T-helper 1 cell treated with Interleukin-12 subunit alpha and Interleukin-12 subunit beta and Interleukin-4 antibody, amounts not matched to agents 30 ng/mL and 1 ng/mL, for 36 hours (primary cell): Measurements from ENCODE around the gene FHIT. TPM values are rescaled to one million over a fixed set of nuclear protein-coding genes. Genes with fewer than 3 reads are reported as not detected.
"Not testable (repeated sequence)": the region's sequence is repeated elsewhere in the genome, so short reads cannot be mapped to it uniquely, and the experiment has no call there.

ENCODE experiments used
- intact Hi-C: fragments of 100-400 bp; cut with micrococcal nuclease; formaldehyde crosslinking; loops from one replicate; pipeline ENCODE4 v1.15.1; 2024
- total RNA-seq: library from RNA; stranded (reverse); gene quantifications from 2 replicates; pipeline ENCODE4 v1.2.3, GENCODE V29; 2022

FHIT gene
- total RNA-seq, 1 donor from 2014 or later = 40.4 TPM

DNA sequence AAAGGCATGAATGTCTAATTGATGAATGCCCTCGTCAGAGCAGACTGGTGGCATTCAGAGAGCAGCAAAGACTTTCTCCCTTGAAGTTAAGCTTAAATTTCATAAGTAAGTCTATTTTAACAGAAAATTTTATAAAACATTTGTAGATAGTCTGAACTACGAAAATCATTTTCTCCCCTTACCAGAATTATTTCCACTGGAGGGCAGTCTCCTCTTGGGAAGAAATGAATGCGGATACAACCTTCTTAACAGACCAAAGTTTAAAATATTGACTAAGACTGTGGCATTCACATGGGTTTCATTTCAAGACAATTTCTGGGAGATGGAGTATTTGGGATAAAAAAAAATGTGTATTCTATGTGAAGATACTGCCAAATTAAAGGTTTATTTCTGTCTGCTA lies 669.0 kb downstream of the FHIT start:
- intact Hi-C loops = no loop called here

DNA sequence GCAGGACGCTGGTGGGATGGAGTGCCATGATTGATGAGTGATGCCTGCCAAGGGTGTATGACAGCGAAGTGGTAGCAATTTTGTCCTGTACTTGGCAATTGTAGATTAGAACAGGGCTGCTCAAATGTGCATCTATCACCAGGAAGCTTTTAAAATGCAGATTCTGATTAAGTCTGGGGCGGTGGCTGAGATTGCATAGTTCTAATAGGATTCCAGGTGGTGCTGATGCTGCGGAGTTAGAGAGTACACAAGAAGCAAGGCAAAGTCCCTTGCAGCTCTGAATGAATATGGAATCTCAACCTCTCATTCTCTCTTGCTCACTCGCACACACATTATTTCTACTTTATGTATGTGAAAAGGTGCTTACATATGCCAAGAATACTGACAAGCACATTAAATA lies 670.4 kb downstream of the FHIT start:
- intact Hi-C loops = no loop called here

DNA sequence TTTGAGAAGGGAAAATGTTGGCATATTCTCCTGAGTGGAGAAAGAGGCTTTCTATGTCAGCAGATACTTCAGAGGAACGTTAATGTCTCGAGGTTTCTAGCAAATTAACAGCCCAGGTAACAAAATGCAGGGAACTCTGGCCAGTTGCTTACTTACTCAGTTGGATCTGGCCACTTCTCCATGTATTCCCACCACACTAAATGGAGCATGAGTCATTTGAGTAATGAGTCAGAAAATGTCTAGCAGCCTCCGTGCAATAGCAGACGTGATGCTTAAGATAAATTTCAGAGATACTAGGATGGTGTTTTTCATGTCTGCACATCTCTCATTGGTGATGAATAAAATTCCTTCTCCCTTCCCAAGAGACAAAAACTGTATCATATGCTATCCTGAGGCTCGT lies 671.5 kb downstream of the FHIT start:
- intact Hi-C loops = no loop called here

DNA sequence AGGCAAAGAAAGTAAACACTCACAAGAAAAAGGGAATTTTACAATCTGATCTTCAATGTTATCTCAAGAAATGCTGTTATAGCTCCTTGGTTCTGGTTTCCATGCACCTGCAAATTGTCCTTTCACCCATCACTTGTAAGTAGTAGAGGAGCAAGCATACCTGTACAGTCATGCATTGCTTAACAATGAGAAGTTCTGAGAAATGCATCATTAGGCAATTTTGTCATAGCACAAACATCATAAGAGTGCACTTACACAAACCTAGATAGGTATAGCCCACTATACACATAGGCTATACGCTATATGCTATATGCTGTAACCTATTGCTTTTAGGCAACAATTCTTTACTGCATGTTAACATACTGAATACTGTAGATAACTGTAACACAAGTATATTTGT lies 672.3 kb downstream of the FHIT start:
- intact Hi-C loops = no loop called here

DNA sequence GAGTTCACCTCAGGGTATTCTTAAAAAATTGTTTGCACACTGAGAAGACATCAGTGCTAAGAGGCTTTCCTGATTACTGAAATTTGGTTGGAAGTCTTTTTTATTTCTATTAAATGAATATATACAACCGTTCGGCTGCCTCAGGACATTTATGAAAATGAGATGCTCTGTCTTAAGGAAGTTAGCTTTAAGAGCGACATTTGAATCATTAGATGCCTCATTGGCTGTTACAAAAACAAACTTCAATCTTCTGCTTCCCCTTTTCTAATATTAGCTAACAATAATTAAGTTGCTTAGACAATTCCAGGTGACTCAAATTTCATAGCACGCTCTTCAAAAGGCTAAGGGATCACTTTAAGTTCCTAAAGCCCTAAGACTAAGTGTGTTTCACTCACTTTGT lies 673.7 kb downstream of the FHIT start:
- intact Hi-C loops = no loop called here

DNA sequence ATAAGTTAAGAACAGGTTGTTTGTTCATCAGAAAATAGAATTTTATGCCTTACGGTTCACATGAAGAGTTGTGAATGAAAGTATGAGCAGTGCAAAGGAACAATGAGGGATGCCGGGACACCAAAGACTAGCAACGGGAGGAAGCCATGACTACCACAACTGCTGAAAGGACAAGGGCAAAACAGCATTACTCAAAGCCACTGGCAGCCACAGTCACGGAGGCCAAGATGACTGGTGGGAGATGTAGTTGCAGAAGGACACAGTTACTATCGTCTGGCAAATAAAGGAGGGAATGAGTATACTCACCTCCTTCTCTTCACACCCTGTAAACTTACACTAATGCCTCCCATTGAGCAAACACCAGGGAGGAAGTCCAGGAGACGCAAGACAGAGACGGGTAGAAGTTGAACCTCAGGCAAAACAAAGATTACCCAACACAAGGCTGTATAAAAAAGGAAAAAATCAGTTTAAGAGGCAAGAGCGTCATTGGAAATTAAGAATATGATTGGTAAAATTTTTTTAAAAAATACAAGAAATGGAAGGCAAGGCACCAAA lies 675.5 kb downstream of the FHIT start:
- intact Hi-C loops = no loop called here

DNA sequence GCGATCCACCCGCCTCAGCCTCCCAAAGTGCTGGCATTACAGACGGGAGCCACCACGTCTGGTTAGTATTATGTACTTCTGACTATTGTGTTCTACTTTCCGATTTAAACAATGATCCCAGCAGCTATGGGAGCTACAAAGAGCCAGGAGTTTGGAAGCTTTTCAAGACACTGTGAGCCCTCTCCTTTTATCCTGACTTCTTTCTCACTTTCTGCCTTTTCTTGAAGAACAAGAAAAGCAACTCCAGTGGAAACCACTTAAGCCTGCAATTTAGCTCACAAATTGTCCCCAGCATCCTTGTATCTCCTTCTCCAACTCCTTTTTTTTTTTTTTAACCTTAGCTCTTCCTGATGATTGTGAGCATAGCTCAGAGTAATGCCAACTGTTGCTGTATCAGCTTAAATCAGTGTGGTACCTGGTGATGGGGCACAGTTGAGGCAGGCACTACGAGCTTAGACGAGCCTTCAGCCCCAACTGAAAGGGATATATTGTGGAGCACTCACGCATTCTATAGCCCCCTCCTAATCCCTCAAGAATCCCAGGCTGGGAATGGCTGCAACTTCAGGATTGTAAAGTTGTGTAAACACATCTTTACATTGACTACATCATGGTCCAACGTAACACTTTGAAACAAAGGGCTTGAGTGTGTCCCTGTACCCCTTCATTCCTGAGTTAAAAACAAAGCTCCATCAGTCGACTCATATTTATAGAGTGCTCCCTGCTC lies 677.0 kb downstream of the FHIT start:
- intact Hi-C loops = no loop called here

DNA sequence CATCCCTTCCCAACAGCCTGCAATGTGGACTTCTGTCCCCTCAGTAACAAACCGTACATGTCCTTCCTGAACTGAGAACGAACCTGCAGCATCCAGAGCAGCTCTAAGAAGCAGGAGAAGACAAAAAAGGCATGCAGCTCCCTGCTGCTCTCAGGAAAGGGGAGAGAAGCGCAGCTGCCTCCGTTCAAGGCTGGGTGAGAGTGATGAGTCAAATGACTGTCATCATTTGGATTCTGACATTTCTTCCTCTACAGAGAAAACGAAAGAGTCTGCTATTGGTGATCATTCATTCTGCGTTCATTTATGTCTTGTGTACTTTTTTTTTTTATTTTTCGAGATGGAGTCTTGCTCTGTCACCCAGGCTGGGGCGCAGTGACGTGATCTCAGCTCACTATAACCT lies 677.8 kb downstream of the FHIT start:
- intact Hi-C loops = no loop called here

DNA sequence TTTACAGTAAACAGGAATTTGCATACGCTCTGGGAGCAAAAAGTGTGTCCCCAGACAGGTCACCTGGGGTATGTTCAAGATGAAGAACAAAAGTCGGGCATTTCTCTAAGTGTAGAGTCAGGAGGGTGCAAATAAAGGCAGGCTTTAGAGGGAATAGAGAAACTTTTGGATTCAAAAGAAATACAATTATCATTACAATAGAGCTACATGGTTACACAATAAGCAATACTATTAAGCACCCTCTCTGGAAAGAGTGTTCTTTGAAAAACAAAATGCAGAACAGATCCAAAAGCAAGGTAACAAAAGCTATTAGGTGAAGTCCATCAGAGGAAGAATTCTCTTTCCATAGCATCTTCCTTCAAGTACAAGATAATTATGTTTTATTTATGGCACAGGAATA lies 679.7 kb downstream of the FHIT start:
- intact Hi-C loops = no loop called here

DNA sequence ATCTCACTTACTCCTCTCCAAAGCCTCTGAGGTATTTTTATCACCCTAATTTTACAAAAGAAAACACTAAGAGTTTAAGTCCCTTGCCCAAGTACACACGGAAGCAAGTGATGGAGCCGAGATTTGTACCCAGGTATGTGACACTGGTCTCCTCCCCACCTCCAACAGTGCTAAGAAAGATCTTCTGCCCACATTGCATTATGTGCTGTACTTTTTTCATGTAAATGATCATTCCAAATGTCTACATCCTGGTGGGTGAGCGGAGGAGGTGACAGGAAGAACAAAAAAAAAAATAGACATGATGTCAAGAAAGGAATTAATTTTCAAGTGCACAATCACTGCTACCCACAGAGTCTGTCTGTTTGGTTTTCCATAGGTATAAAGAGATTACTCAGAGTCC lies 694.1 kb downstream of the FHIT start:
- intact Hi-C loops = loop anchor here (10.0 kb wide), 2 partner anchors 192 to 1102 kb away; no protein-coding TSS in a partner anchor

DNA sequence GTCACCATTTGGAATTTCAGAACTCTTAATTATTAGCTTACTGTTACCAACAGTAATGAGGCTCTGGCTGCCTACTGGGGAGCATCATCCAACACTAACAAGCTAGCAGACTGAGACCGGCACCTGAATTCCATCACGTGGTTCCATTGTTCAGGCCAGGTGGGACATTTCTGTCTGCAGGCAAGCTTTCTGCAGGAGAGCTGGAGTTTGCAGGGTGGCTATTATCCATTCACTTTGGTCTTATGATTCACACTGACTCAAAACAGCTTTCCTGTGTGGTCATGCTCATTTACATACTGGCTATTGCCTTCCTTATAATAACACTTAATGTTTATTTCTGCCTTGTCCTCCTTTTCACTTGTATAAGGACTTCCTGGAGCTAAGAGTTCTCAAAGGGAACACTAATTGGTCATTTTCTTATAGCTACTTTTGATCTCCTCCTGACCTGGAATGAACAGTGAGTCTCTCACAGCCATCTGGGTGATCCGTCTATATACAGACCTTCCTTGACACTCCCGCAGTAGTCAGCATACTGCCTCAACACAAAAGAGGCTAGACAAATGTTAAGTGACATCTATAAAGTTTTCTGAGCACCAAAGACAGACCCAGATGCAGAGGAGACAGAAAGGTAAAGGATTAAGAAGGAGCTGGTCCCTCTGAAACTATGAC lies 695.4 kb downstream of the FHIT start:
- intact Hi-C loops = loop anchor here (10.0 kb wide), 2 partner anchors 191 to 1101 kb away; no protein-coding TSS in a partner anchor

DNA sequence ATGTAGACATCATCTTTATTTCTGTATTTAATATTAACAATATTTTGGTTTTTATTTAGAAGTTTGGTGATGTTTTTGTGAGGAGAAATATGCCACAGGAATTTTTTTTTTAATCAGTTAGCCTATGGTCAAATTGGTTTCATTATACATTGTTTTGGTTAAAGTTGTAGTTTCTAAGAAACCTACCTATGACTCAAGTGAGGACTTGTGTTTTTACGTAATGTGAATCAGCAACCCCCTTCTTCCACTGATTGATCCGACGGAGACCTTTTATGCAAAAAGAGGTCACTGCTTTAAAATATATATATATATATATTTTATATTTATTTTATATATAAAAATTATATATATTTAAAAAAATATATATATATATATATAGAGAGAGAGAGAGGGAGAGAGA lies 698.1 kb downstream of the FHIT start:
- intact Hi-C loops = loop anchor here (5.0 to 10.0 kb wide), 5 partner anchors 188 to 1166 kb away; partner anchors contain the start of gene FHIT

DNA sequence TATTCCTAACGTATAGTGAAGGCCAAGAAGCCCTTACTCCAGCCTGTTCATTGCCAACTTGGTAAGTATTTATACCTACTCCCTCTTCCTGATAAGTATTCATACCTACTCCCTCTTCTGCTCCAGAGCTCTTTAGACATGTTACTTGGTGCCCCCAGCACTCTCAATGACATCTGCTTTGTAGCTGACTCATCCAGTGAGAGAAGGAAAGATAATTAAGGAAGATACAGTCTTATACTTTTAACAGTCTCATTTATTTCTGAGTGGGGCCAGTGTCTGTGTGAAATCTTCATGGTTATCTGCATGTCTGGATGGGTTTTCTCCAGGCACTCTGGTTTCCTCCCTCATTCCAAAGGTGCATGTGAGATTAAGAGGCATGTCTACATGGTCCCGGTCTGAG lies 698.7 kb downstream of the FHIT start:
- intact Hi-C loops = loop anchor here (5.0 to 10.0 kb wide), 5 partner anchors 188 to 1165 kb away; partner anchors contain the start of gene FHIT

DNA sequence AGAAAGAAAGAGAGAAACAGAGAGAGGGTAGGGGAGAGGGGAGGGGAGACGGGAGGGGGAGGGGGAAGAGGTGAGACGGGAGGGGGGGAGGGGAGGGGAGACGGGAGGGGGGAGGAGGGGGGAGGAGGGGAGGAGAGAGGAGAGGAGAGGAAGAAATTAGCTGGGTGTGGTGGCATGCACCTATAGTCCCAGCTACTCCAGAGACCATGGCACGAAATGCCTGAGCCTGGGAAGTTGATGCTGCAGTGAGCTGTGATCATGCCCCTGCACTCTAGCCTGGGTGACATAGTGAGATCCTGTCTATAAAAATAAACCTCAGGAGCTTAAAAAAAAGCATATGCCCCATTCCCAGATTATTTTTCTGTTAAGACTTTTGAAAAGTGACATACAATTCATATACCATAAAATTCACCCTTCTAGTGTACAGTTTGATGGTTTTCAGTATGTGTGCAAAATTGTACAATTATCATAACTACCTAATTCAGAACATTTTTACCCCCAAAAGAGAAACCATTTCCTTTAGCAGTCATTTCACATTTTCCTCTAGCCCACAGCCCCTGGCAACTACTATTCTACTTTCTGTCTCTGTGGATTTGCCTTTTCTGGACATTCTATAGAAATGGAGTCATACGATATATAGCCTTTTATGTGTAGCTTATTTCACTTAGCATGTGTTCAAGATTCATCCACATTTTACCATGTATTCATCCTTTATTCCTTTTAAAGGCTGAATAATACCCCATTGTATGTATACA lies 699.6 kb downstream of the FHIT start:
- intact Hi-C loops = loop anchor here (5.0 to 10.0 kb wide), 5 partner anchors 187 to 1164 kb away; partner anchors contain the start of gene FHIT

DNA sequence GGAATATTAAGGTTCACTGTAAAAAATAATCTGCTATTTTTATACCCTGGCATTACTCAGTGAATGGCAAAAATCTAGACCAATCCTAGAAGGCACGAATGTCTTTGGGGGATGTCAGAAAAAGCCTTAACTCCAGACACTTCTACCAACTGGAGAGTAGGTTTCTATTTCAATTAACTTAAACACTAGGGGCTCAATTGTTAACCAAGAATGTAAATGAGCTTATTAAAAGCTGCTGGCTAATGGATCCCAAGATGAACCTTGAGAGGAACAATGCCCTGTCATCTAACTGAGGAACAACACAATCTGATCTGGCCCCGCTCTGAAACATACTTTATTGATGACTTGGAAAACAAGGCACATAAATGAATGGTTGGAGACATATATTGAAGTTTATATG lies 701.4 kb downstream of the FHIT start:
- intact Hi-C loops = loop anchor here (5.0 to 10.0 kb wide), 5 partner anchors 185 to 1163 kb away; partner anchors contain the start of gene FHIT

DNA sequence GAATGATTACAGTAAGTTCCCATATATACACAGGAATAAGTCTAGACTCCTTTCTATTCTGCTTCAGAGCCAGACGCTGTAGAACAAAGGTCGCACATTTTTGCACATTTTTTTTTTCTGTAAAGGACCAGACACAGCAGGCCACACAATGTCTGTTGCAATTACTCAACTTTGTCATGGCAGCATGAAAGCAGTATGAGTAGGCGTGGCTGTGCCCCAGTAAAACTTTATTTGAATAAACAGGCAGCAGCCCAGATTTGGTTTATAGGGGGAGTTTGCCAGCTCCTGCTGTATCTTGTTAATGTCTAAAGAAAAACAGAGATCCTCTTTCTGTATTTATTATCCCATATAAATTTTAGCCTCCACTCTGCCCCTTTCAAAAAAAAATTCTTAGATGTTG lies 708.3 kb downstream of the FHIT start:
- intact Hi-C loops = no loop called here

DNA sequence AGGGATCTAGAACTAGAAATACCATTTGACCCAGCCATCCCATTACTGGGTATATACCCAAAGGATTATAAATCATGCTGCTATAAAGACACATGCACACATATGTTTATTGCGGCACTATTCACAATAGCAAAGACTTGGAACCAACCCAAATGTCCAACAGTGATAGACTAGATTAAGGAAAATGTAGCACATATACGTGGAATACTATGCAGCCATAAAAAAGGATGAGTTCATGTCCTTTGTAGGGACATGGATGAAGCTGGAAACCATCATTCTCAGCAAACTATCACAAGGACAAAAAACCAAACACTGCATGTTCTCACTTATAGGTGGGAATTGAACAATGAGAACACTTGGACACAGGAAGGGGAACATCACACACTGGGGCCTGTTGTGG lies 711.9 kb downstream of the FHIT start:
- intact Hi-C loops = not testable (repeated sequence)

DNA sequence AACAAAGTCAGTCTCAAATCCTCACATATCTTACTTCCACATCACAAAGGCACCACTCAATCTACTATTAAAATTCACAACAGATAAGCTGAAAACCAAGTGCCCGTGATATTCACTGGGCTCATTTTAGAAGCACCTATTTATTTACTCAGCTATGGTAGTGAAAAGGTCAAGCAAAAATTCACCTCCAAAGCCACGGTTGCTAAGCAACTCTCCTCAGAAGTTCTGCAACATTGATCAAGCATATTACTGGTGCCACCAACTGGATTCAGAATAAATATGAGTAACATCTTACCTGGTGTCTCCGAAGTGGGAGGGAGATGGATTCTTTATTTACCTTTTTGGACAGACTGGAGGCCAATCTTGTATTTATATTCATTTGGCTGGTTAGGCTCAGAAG lies 714.8 kb downstream of the FHIT start:
- intact Hi-C loops = no loop called here

DNA sequence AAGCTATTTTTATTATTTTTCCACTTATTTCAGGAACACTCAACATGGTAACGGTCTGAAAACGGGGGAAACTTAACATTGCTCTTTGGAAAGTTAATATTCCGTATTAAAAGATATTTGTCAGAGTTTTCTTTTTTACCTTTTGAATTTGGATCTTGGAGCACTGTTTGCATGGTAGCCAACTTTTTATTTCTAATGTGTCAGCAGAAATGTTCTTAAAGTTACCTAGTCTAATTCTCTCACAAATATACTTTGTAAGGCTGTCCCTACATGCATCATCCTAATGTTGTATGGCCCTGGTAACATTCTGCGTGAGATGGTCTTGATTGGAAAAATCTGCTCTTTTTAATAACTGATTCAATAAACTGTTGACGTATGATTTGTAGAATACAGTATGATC lies 719.5 kb downstream of the FHIT start:
- intact Hi-C loops = no loop called here

DNA sequence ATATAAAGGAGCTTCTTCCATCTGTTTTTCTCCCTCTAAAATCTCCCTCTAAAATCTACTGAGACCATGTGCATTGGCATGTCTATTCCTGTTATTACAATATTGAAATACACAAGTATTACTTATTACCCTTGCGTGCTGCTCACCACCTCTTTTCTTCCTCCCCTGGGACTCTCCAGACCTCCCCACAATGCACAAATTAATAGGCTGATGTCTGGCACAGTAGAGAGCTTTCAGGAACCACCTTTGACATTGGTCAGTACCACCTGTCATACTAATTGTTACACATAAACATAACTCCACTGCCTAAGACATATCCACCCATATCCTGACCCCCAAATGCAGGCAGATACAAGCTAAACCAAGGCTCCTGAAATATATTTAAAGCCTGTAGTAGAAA lies 722.6 kb downstream of the FHIT start:
- intact Hi-C loops = no loop called here

DNA sequence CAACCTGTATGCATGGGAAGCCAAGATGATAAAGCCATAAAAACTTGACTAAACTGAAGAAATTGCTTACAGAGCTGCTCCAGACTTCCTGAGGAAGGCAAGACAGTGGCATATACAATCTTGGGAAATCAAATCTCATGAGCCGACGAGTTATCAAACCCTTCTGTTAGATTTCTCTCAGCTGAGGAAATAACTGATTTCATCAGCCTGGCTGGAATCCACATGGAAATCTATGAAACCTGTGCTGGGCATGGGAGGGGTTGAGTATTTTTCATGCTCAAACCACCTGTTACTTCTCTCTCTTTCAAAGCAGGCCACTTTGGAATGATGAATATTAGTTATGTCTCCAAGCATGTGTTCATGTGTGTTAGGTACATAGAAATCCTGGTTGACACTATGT lies 727.7 kb downstream of the FHIT start:
- intact Hi-C loops = no loop called here

DNA sequence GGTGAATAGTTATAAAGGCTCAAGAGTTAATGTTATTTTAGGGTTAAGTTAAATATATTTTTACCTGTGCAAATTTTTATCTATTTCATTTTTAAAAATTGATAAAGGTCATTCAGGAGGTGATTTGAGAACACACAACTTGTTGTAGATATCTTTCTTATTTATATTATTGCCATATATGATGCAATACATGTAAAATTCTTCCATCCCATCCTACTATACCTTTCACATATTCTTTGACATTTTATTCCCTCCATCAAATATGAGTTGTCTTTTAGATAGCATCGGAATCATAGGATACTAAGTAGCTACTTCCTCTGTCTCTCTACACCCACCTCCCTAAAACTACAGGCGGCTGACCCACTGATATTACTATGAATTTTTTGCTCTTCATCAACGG lies 734.1 kb downstream of the FHIT start:
- intact Hi-C loops = no loop called here
